Lower lobe of right lung (tissue), 2 donors: ENCODE results near the gene P2RY10. TPM values are rescaled to one million over a fixed set of nuclear protein-coding genes. Genes with fewer than 3 reads are reported as not detected.

ENCODE experiments used
- ATAC-seq, 2 donors: fragments of 200-7000 bp; cut with Tn5 transposase; one replicate each; pipeline ENCODE4 v1.9.1; 2020 to 2022; ENCODE audit warnings: mild to moderate bottlenecking in 2 of 2, moderate library complexity in 2 of 2
- DNase-seq: peaks from one replicate; pipeline ENCODE4 v3.0.0-alpha.2; 2020
- H3K27ac ChIP-seq: fragments of 200-600 bp; one replicate; pipeline ENCODE4 v1.8.0; 2022
- H3K27me3 ChIP-seq: fragments of 200-600 bp; one replicate; pipeline ENCODE4 v1.8.0; 2022; ENCODE audit warnings: low read depth
- H3K36me3 ChIP-seq: fragments of 200-600 bp; one replicate; pipeline ENCODE4 v1.8.0; 2022; ENCODE audit warnings: mild to moderate bottlenecking
- H3K4me1 ChIP-seq: fragments of 200-600 bp; one replicate; pipeline ENCODE4 v1.8.0; 2022
- H3K4me3 ChIP-seq: fragments of 200-600 bp; one replicate; pipeline ENCODE4 v1.8.0; 2022; ENCODE audit warnings: mild to moderate bottlenecking
- H3K9me3 ChIP-seq: fragments of 200-600 bp; one replicate; pipeline ENCODE4 v1.8.0; 2022
- CTCF ChIP-seq: fragments of 200-600 bp; IDR thresholded peaks from one replicate; pipeline ENCODE4 v1.8.0; 2022; ENCODE audit warnings: antibody characterized with exemption, mild to moderate bottlenecking
- intact Hi-C: fragments of 100-400 bp; cut with DNase I; formaldehyde crosslinking; loops from one replicate; pipeline ENCODE4 v1.11.0; 2022
- long read RNA-seq: library from polyadenylated mRNA; unstranded; transcript quantifications from one replicate; pipeline ENCODE4 v2.0.0, GENCODE V29; 2021
- total RNA-seq: library from RNA; stranded (reverse); fragmentation: NEBNext Ultra II Directional; extraction: Animal tissue kit (Norgen Biotek cat#: 25700); gene quantifications from one replicate; pipeline ENCODE4 v1.2.1, GENCODE V29; 2021
- donor health status: DM: no; HTN: yes; CAD: no; lungs with severe emphysema.

The P2RY10 gene
- 1.2 TPM for total RNA-seq
- long read RNA-seq, partial matches to known transcripts = 0 of 2 reads
- long read RNA-seq, other reads (novel, unspliced or antisense) = 0 of 2 reads

GRCh38 chrX:78945186-78945912 is at the start of gene P2RY10:
TSS of gene P2RY10 (plus strand) at chrX:78945391. CDS start at chrX:78960521, 15,130 bp downstream.
- Histone ChIP-seq H3K27ac (peak within 1 kb of the TSS; percentile 18), H3K9me3 (no peaks in the 10 kb centered on the region), H3K36me3 (no peaks in the 10 kb centered on the region), H3K27me3 (no peaks in the 10 kb centered on the region), H3K4me1 (no peaks in the 10 kb centered on the region), H3K4me3 (peak within 1 kb of the TSS; percentile 14)
- intact Hi-C loops = no loop called here
- ATAC-seq = peak in 1 of 2 donors; percentile 16
- no peak for TF ChIP-seq CTCF
- no peak for DNase-seq

GRCh38 chrX:78922754-78923153 is 22.4 kb upstream of the P2RY10 start:
- Histone ChIP-seq H3K27me3 (no peaks in the 10 kb centered on the region), H3K36me3 (no peaks in the 10 kb centered on the region), H3K9me3 (no peaks in the 10 kb centered on the region), H3K27ac (no peak overlapping the region), H3K4me1 (no peaks in the 10 kb centered on the region), H3K4me3 (no peak overlapping the region)
- intact Hi-C loops = no loop called here
- TF ChIP-seq CTCF = no peak
- ATAC-seq (no peak), DNase-seq (no peak)

GRCh38 chrX:78923198-78924015 is 21.8 kb upstream of the P2RY10 start:
- intact Hi-C loops = no loop called here

GRCh38 chrX:78931814-78932213 is 13.4 kb upstream of the P2RY10 start:
- no peaks in the 10 kb centered on the region for H3K9me3 ChIP-seq
- H3K4me1 ChIP-seq = no peaks in the 10 kb centered on the region
- H3K4me3 ChIP-seq = no peak overlapping the region
- intact Hi-C loops = no loop called here
- no peaks in the 10 kb centered on the region for H3K36me3 ChIP-seq
- H3K27ac ChIP-seq = no peak overlapping the region
- no peaks in the 10 kb centered on the region for H3K27me3 ChIP-seq
- TF ChIP-seq CTCF = no peak
- DNase-seq (no peak), ATAC-seq (no peak)

More at GRCh38 chrX:78923198-78924015, 21.8 kb upstream of the P2RY10 start:
- Histone ChIP-seq H3K4me1 (no peaks in the 10 kb centered on the region), H3K36me3 (no peaks in the 10 kb centered on the region), H3K27me3 (no peaks in the 10 kb centered on the region), H3K27ac (no peak overlapping the region), H3K4me3 (no peak overlapping the region), H3K9me3 (no peaks in the 10 kb centered on the region)
- no peak for DNase-seq
- ATAC-seq = no peak
- TF ChIP-seq CTCF = no peak

GRCh38 chrX:78934866-78935265 is 10.3 kb upstream of the P2RY10 start:
- DNase-seq (no peak), ATAC-seq (no peak)
- no peak overlapping the region for H3K27ac ChIP-seq
- intact Hi-C loops = no loop called here
- H3K27me3 ChIP-seq = no peaks in the 10 kb centered on the region
- no peak overlapping the region for H3K4me3 ChIP-seq
- H3K9me3 ChIP-seq = no peaks in the 10 kb centered on the region
- H3K4me1 ChIP-seq = no peaks in the 10 kb centered on the region
- TF ChIP-seq CTCF = no peak
- no peaks in the 10 kb centered on the region for H3K36me3 ChIP-seq
